K562 (cell line): ENCODE data around the gene SETD1B. TPM values are rescaled to one million over a fixed set of nuclear protein-coding genes. Genes with fewer than 3 reads are reported as not detected.

Experiments
- ESRRA ChIP-seq: fragments of 450-650 bp; IDR thresholded peaks from 2 replicates; pipeline ENCODE4 v1.6.1; 2014; ENCODE audit warnings: low read depth, mild to moderate bottlenecking, moderate library complexity, borderline replicate concordance
- FOXA1 ChIP-seq: fragments of 450-650 bp; IDR thresholded peaks from 2 replicates; pipeline ENCODE4 v1.6.1; 2016; ENCODE audit warnings: mild to moderate bottlenecking, borderline replicate concordance
- HNRNPLL ChIP-seq: fragments of 200-400 bp; formaldehyde crosslinking; IDR thresholded peaks from 2 replicates; pipeline ENCODE4 v1.6.1; 2017; ENCODE audit warnings: low read length, low read depth, mild to moderate bottlenecking; ENCODE audit not compliant: poor library complexity, severe bottlenecking
- MNT ChIP-seq, 2 experiments: fragments of 450-650 bp; conservative IDR thresholded peaks; 2 replicates each; pipeline ENCODE4 v1.6.1; 2017; ENCODE audit warnings: mild to moderate bottlenecking in 2 of 2, moderate library complexity in 2 of 2
- MTA1 ChIP-seq: fragments of 450-650 bp; IDR thresholded peaks from 2 replicates; pipeline ENCODE4 v1.6.1; 2017; ENCODE audit warnings: borderline replicate concordance
- NCOA1 ChIP-seq: fragments of 450-650 bp; IDR thresholded peaks from 2 replicates; pipeline ENCODE4 v1.6.1; 2016; ENCODE audit warnings: low read depth
- NFIC ChIP-seq: fragments of 450-650 bp; IDR thresholded peaks from 2 replicates; pipeline ENCODE4 v1.6.1; 2017; ENCODE audit warnings: mild to moderate bottlenecking, inconsistent platforms
- NFXL1 ChIP-seq: fragments of 450-650 bp; formaldehyde crosslinking; IDR thresholded peaks from 2 replicates; pipeline ENCODE4 v1.4.0; 2021; ENCODE audit warnings: mild to moderate bottlenecking
- PHB2 ChIP-seq: fragments of 450-650 bp; IDR thresholded peaks from 2 replicates; pipeline ENCODE4 v1.6.1; 2017; ENCODE audit warnings: low read depth
- SIN3B ChIP-seq: fragments of 450-650 bp; IDR thresholded peaks from 2 replicates; pipeline ENCODE4 v1.6.1; 2017; ENCODE audit warnings: low read depth, mild to moderate bottlenecking, moderate library complexity
- SREBF1 ChIP-seq: fragments of 150-350 bp; IDR thresholded peaks from 2 replicates; pipeline ENCODE4 v1.6.1; 2014; ENCODE audit warnings: antibody characterized with exemption, low read depth, low read length, borderline replicate concordance
- SRSF9 ChIP-seq: fragments of 200-400 bp; formaldehyde crosslinking; IDR thresholded peaks from 2 replicates; pipeline ENCODE4 v1.6.1; 2017; ENCODE audit warnings: low read depth, low read length, borderline replicate concordance
- TCF7L2 ChIP-seq: fragments of 150-350 bp; IDR thresholded peaks from 2 replicates; pipeline ENCODE4 v1.6.1; 2016; ENCODE audit warnings: low read depth, mild to moderate bottlenecking, low read length, moderate library complexity
- TFAP4 ChIP-seq: sonication (generic); formaldehyde crosslinking; IDR thresholded peaks from 2 replicates; pipeline ENCODE4 v1.8.0; 2022; ENCODE audit warnings: missing genetic modification reagents, mild to moderate bottlenecking, moderate library complexity, borderline replicate concordance
- XRCC5 ChIP-seq: fragments of 200-400 bp; formaldehyde crosslinking; IDR thresholded peaks from 2 replicates; pipeline ENCODE4 v1.6.1; 2017; ENCODE audit warnings: low read depth, mild to moderate bottlenecking, low read length
- ZEB2 ChIP-seq: fragments of 450-650 bp; IDR thresholded peaks from 2 replicates; pipeline ENCODE4 v1.6.1; 2016
- ZFP1 ChIP-seq: fragments of 450-650 bp; formaldehyde crosslinking; IDR thresholded peaks from 2 replicates; pipeline ENCODE4 v1.4.0; 2020; ENCODE audit warnings: mild to moderate bottlenecking, mixed read lengths
- ZKSCAN1 ChIP-seq: fragments of 150-350 bp; IDR thresholded peaks from 2 replicates; pipeline ENCODE4 v1.6.1; 2016; ENCODE audit warnings: low read depth, low read length
- ZNF347 ChIP-seq: fragments of 450-650 bp; formaldehyde crosslinking; IDR thresholded peaks from 2 replicates; pipeline ENCODE4 v1.4.0; 2020; ENCODE audit warnings: low read depth, mild to moderate bottlenecking, moderate library complexity
- ZNF830 ChIP-seq: fragments of 250-450 bp; sonication (Bioruptor Pico); IDR thresholded peaks from 2 replicates; pipeline ENCODE4 v1.5.0; 2021; ENCODE audit warnings: mild to moderate bottlenecking
- ZZZ3 ChIP-seq: fragments of 450-650 bp; IDR thresholded peaks from 2 replicates; pipeline ENCODE4 v1.6.1; 2016; ENCODE audit warnings: antibody characterized with exemption, mild to moderate bottlenecking, moderate library complexity
- polyA plus RNA-seq, 8 experiments: library from polyadenylated mRNA; depleted of rRNA in 4 of 8; stranded (reverse) in 5 of 8; unstranded in 3 of 8; fragments of >200 nt; fragmentation: Nextera tagmentation in 2 of 8; fragmentation: Illumina TruSeq in 1 of 8; extraction: Ambion mirVana in 2 of 8; extraction: Trizol in 1 of 8; gene quantifications; 2 replicates each; pipeline versions ENCODE4 v1.2.1 to v1.2.3, GENCODE V29; 2011 to 2014; ENCODE audit warnings: inconsistent platforms in 1 of 8, missing spikeins in 1 of 8
- total RNA-seq, 7 experiments: library from RNA; depleted of rRNA in 6 of 7; stranded (reverse); fragments of >200 nt in 6 of 7; fragmentation: Illumina TruSeq in 2 of 7; extraction: Trizol in 2 of 7; gene quantifications; 2 replicates each; pipeline versions ENCODE4 v1.2.1 to v1.2.3, GENCODE V29; 2011 to 2021; ENCODE audit warnings: low replicate concordance in 1 of 7
- TF ChIP-seq, protein P1 (sequence below): fragments of 450-650 bp; formaldehyde crosslinking; IDR thresholded peaks from 2 replicates; pipeline ENCODE4 v1.4.0; 2020; ENCODE audit warnings: mild to moderate bottlenecking, moderate library complexity
- TF ChIP-seq, protein P2 (sequence below): fragments of 450-650 bp; IDR thresholded peaks from 2 replicates; pipeline ENCODE4 v1.6.1; 2017; ENCODE audit warnings: antibody characterized with exemption, mild to moderate bottlenecking

Gene SETD1B
- total and polyA plus RNA-seq, 9 of the 15 experiments (the other 6 are each of a cell fraction or from before 2014, with no cell fraction given), result 0.48 to 26.6 (median 2.3) TPM

GRCh38 chr12:121812320-121812871 is 8.6 kb downstream of the SETD1B start (continued):
- no peak; the same call in 1 of the 2 replicates for TF ChIP-seq XRCC5
- TF ChIP-seq FOXA1, result no peak
- TF ChIP-seq ZFP1 (CRISPR knock-in tag), result no peak
- TF ChIP-seq ZEB2, result no peak
- TF ChIP-seq ESRRA, result peak; percentile 80
- TF ChIP-seq, protein P1, sequence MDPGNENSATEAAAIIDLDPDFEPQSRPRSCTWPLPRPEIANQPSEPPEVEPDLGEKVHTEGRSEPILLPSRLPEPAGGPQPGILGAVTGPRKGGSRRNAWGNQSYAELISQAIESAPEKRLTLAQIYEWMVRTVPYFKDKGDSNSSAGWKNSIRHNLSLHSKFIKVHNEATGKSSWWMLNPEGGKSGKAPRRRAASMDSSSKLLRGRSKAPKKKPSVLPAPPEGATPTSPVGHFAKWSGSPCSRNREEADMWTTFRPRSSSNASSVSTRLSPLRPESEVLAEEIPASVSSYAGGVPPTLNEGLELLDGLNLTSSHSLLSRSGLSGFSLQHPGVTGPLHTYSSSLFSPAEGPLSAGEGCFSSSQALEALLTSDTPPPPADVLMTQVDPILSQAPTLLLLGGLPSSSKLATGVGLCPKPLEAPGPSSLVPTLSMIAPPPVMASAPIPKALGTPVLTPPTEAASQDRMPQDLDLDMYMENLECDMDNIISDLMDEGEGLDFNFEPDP (CRISPR knock-in tag), result no peak
- TF ChIP-seq SIN3B, result no peak
- peak; percentile 59 for TF ChIP-seq NFIC
- no peak; a peak in 1 of 4 replicates for TF ChIP-seq MNT (conservative IDR thresholded peaks at IDR 0.05)
- TF ChIP-seq SRSF9, result no peak
- TF ChIP-seq, protein P2, sequence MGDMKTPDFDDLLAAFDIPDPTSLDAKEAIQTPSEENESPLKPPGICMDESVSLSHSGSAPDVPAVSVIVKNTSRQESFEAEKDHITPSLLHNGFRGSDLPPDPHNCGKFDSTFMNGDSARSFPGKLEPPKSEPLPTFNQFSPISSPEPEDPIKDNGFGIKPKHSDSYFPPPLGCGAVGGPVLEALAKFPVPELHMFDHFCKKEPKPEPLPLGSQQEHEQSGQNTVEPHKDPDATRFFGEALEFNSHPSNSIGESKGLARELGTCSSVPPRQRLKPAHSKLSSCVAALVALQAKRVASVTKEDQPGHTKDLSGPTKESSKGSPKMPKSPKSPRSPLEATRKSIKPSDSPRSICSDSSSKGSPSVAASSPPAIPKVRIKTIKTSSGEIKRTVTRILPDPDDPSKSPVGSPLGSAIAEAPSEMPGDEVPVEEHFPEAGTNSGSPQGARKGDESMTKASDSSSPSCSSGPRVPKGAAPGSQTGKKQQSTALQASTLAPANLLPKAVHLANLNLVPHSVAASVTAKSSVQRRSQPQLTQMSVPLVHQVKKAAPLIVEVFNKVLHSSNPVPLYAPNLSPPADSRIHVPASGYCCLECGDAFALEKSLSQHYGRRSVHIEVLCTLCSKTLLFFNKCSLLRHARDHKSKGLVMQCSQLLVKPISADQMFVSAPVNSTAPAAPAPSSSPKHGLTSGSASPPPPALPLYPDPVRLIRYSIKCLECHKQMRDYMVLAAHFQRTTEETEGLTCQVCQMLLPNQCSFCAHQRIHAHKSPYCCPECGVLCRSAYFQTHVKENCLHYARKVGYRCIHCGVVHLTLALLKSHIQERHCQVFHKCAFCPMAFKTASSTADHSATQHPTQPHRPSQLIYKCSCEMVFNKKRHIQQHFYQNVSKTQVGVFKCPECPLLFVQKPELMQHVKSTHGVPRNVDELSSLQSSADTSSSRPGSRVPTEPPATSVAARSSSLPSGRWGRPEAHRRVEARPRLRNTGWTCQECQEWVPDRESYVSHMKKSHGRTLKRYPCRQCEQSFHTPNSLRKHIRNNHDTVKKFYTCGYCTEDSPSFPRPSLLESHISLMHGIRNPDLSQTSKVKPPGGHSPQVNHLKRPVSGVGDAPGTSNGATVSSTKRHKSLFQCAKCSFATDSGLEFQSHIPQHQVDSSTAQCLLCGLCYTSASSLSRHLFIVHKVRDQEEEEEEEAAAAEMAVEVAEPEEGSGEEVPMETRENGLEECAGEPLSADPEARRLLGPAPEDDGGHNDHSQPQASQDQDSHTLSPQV, result no peak
- no peak for TF ChIP-seq ZZZ3
- TF ChIP-seq NCOA1, result no peak
- no peak for TF ChIP-seq SREBF1
- TF ChIP-seq ZNF347 (CRISPR knock-in tag), result no peak
- no peak for TF ChIP-seq PHB2
- no peak for TF ChIP-seq ZKSCAN1
- TF ChIP-seq TCF7L2, result no peak
- no peak for TF ChIP-seq TFAP4 (CRISPR knock-in tag)
- TF ChIP-seq HNRNPLL, result no peak
- no peak for TF ChIP-seq MTA1
- no peak for TF ChIP-seq ZNF830 (CRISPR knock-in tag)
- TF ChIP-seq NFXL1 (CRISPR knock-in tag), result no peak
